Retinal pigment epithelial cell (primary cell): Measurements from ENCODE around the gene PLSCR3.

ENCODE experiments used
- DNase-seq: peaks from one replicate; pipeline ENCODE4 v3.0.0-alpha.2; 2010; ENCODE audit warnings: low read depth
- H3K4me3 ChIP-seq: 2 replicates; pipeline ENCODE4 v1.5.1; 2011; ENCODE audit warnings: mild to moderate bottlenecking, low read length, control low read depth, moderate library complexity
- TF ChIP-seq, protein P1 (sequence below): conservative IDR thresholded peaks from 2 replicates; pipeline ENCODE4 v1.5.1; 2011; ENCODE audit warnings: low read depth, low read length, control low read depth, inconsistent platforms

PLSCR3 gene

DNA sequence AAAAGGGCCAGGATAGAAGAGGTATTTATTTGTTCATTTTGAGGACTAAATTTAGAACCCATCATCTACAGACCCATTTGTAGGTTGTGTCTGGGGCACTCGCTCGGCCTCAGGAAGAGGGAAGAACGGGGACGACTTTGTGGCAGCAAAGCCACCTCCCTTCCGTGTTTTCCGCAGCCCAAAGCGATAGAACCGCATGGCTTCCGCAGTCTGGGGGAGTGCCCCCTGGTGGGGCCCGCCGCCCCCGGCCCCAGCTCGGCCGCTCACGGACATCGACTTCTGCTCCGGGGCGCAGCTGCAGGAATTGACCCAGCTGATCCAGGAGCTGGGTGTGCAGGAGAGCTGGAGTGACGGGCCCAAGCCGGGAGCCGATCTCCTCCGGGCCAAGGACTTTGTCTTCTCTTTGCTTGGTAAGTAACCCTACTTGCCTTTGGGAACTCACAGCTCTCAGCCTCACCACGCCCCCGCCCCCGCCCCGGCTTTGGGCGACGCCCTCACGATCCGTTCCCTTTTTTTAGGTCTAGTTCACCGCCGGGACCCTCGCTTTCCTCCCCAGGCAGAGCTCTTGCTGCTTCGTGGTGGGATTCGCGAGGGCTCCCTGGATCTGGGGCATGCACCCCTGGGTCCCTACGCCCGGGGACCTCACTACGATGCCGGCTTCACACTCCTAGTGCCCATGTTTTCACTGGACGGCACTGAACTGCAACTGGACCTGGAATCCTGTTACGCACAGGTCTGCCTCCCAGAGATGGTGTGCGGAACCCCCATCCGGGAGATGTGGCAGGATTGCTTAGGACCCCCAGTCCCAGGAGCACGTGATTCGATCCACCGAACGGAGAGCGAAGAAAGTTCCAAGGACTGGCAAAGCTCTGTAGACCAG is 41.6 kb upstream of the PLSCR3 start:
- TF ChIP-seq, protein P1, sequence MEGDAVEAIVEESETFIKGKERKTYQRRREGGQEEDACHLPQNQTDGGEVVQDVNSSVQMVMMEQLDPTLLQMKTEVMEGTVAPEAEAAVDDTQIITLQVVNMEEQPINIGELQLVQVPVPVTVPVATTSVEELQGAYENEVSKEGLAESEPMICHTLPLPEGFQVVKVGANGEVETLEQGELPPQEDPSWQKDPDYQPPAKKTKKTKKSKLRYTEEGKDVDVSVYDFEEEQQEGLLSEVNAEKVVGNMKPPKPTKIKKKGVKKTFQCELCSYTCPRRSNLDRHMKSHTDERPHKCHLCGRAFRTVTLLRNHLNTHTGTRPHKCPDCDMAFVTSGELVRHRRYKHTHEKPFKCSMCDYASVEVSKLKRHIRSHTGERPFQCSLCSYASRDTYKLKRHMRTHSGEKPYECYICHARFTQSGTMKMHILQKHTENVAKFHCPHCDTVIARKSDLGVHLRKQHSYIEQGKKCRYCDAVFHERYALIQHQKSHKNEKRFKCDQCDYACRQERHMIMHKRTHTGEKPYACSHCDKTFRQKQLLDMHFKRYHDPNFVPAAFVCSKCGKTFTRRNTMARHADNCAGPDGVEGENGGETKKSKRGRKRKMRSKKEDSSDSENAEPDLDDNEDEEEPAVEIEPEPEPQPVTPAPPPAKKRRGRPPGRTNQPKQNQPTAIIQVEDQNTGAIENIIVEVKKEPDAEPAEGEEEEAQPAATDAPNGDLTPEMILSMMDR: peak; percentile 23
- H3K4me3 ChIP-seq: peak overlapping the region; percentile 70
- no peak for DNase-seq

DNA sequence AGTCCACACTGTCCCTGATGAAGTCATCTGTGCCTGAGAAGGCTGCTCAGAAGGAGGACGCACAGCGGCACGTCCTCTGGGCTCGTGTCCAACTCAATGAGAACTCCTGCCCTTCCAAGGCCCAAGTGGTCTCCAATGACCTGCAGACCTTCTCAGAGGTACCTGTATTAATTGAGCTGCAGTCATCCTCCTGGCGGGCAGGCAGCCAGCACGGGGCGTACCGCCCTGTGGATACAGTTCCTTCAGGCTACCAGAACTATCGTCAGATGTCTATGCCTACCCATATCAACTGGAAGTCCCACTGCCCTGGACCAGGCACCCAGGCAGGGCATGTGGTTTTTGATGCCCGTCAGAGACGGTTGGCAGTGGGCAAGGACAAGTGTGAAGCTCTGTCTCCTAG is 38.0 kb upstream of the PLSCR3 start:
- DNase-seq: no peak
- TF ChIP-seq, protein P1: no peak
- no peak overlapping the region for H3K4me3 ChIP-seq

DNA sequence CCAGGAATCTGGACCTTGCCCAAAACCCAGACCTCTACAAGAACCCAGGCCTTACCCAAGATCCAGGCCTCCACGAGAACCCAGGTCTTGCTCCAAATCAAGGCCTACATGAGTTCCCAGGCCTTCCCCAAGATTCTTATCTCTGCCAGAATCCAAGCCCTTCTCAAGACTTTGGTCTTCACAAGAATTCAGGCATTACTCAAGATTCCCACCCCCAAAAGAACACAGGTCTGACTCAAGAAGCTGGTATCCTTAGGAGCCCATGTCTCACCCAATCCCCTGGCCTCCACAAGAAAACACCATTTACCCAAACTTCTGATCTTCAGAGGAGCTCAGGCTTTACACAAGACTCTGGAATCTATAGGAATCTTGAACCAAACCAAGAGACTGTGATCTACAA is 36.9 kb upstream of the PLSCR3 start:
- TF ChIP-seq, protein P1: no peak

DNA sequence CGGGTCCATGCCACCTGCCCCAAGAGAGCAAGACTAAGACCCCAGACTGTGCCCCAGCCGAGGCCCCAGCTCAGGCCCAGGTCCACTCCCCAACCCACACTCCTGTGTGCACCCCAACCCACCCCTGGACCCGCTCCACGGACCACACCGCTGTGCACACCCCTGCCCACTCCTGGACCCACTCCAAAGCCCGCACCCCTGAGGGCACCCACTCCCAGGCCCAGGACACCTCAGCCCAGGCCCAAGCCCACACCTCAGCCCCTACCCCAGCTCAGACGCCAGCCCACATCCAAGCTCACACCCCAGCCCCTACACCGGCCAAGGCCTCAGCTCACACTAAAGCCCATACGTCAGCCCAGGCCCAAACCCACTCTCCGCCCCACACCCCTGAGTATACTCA is 35.4 kb upstream of the PLSCR3 start:
- no peak overlapping the region for H3K4me3 ChIP-seq
- TF ChIP-seq, protein P1: no peak
- DNase-seq: no peak

More for the DNA sequence above, 36.9 kb upstream of the PLSCR3 start:
- DNase-seq: no peak
- H3K4me3 ChIP-seq: no peak overlapping the region

DNA sequence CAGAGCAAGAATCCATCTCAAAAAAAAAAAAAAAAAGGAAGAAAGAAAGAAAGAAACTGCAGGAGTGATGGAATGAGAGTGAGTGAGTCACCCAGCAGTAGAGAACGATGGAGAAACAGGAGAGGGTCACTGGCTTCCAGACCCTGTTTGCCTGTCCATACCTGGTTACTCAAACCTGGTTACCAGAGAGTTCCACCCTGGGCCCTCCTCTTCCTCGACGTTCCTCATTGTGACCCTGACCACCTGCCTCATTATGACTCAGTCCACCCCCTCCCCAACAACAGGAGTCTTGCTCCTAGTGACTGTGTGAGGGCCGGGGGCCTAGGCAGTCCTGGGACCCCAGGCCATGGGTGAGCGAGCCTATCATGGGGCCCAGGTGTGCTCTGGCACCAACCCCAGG is 34.2 kb upstream of the PLSCR3 start, which contains the start of gene SPEM3:
Gene SPEM3 (plus strand): TSS at position 301 of the 400 bp plus-strand sequence. CDS start 46 bp downstream, at position 347.
- TF ChIP-seq, protein P1: no peak
- no peak within 1 kb of the TSS for H3K4me3 ChIP-seq
- DNase-seq: no peak

- no peak overlapping the region for H3K4me3 ChIP-seq
- TF ChIP-seq, protein P1: no peak
- DNase-seq: no peak
These were observed 33.2 kb upstream of the PLSCR3 start for GRCh38 chr17:7427549-7427948.
